RPMI7951 (cell line): ENCODE data around the gene RACGAP1. TPM values are rescaled to one million over a fixed set of nuclear protein-coding genes. Genes with fewer than 3 reads are reported as not detected.
"Not testable (repeated sequence)": the region's sequence is repeated elsewhere in the genome, so short reads cannot be mapped to it uniquely, and the experiment has no call there.

Experiments used
- DNase-seq: peaks from one replicate; pipeline ENCODE4 v3.0.0-alpha.2; 2012; ENCODE audit warnings: low read depth
- total RNA-seq: library from RNA; depleted of rRNA; stranded (reverse); fragments of >200 nt; shearing (Covaris generic); gene quantifications from 2 replicates; pipeline ENCODE4 v1.2.3, GENCODE V29; 2014

Gene RACGAP1
- total RNA-seq, 1 experiment from 2014 or later: 173 TPM

DNA sequence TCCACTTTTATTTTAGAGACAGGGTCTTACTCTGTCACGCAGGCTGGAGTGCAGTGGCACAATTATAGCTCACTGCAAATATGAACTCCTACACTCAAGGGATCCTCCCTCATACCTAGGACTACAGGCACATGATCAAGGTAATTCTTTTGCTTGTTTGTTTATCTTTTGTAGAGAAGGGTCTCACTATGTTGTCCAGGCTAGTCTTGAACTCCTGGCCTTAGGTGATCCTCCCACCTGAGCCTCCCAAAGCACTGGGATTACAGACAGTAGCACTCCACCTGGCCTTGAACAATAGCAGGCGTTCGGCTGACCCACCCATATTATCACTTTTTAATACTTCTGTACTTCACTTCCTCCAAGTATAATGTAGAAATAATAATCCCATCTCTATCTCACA, 1.4 kb upstream of the RACGAP1 start:
- no peak for DNase-seq

DNA sequence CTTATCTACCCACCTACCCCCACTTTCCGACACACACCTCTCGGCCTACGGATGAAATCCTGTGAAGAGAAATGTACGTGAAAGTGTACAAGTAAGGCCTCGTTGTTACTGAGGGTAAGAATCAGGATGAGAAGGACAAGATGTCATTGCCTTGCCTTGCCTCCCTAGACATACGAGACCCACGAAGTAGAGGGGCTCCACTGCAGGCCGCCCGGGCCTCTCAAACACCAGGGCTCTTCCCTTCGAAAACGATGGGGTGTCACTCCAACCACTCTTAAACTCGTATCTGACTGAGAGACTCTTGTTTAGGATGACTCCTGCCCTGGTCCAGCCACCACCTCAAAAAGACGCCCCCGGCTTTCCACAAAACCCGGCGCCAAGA, 498 bp downstream of the RACGAP1 start:
- DNase-seq: peak; percentile 11

GRCh38 chr12:50024227-50024626, 1.1 kb downstream of the RACGAP1 start:
- no peak for DNase-seq

DNA sequence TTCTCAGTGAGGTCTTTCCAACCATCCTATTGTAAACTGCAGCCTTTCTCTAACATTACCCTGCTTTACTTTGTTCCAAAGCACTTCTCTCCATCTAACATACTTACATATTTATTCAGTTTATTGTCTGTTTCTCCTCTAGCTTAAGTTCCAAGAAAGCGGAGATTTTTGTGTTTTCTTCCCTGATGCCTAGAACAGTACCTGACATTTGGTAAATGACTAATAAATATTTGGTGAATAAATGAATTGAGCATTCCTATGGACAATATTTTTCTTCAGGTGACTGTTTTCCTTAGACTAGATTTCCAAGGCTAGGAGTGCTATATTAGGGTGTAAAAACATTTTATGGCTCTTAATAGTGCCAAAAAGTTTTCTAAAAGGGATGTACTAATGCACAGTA, 2.4 kb downstream of the RACGAP1 start:
- DNase-seq: no peak

DNA sequence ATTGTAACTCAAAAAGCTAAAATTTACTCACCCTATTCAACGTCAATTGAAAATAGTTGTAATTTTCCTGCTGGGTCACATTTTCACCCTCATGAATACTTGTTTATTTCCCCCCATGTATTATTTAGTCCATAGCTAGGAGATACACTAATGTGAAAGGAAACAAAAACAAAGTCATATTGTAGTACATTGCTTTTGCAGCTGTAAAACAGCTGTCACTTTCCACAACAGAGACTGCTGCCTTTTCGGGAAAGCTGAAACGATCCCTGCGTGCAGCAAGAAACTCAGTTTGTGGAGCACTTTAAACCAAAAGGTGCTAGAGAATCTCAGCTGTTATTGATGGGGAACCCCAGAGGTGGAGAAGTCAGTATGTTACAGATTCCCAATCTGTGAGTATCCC, 4.3 kb downstream of the RACGAP1 start:
- DNase-seq: no peak

- no peak for DNase-seq
Observed at GRCh38 chr12:50019524-50019923, 5.8 kb downstream of the RACGAP1 start.

DNA sequence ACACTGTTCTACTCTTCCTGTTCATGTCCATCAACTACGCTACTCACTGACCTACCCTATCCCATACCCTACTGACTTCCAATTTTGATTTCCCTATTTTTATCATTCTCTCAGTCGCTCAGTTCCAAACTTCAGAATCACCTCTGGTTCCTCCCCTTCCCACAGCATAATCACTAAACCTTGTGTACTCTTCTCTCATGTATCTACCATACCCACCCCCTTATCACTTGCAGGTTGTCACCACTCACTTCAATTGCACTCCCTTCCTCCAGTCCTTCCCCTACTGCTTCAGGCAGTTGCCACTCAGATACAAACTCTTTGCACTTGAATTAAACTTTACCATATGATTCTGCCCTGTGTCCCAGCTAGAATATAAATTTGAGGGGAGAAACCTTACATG, 6.3 kb downstream of the RACGAP1 start:
- no peak for DNase-seq

DNA sequence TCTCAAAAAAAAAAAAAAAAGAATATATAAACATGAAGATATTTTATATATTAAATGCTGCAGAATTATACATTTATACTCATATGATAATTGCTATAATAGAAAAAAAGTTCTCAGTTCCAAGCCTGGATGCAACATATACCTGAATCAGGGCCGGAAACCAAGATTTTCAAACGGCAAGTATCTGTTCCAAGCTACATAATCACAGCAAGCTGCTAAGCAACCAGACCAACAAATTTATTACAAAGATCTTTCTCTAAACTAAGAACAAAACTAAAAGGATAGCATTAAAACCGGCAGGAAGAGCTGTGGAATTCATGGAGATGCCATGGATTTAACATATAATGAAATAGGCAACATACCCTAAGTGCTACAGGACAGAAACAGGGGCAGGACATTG, 7.1 kb downstream of the RACGAP1 start:
- DNase-seq: no peak

DNA sequence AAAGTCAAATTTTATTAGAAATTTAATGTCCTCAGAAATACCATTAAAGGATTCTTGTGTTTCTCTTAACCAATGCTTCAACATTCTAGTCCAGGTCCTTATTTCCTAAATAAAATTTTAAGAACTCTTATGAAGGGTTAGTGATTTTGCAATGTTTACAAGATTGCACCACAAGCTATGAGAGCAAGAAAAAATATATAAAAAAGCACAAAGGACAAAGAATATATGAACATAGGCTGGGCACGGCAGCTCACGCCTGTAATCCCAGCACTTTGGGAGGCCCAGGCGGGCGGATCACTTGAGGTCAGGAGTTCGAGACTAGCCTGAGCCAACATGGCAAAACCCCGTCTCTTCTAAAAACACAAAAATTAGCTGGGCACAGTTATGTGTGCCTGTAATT, 7.7 kb downstream of the RACGAP1 start:
- no peak for DNase-seq

GRCh38 chr12:50016501-50017475, 8.5 kb downstream of the RACGAP1 start:
- DNase-seq: peak; percentile 63

GRCh38 chr12:50014342-50014741, 11.0 kb downstream of the RACGAP1 start:
- no peak for DNase-seq

DNA sequence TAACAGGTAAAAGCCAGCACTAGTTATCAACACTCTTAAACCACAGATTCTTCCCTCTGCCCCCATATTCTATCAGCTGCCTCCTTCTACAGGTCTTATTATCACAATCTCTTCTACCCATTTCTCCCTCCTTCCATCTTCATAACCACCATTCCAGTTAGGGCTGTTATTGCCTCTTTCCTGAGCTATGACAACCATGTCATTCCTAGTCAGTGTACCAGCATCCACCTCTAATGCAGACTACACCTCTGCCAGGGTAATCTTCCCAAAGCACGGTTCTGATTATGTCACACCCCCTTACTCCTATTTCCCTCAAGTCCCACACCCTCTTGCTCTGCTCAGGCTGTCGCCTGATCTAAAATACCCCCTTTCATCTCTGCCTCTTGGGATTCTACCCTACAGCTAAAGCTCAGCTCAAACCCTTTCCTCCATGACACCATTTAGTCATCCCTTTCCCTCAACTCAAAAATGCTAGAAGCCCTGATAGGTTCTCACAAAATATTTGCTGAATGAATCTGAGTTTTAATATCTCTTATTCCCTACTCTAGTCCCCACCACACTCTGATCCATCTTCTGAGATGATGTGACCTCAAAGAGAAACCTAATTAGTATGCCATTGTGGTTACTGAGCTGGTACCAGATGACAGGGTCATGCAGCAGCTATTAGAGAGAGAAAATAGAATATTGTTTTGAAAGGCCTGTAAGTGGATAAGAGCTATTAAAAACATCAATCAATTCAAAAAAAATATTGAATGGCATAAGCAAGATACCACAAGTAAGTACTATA, 11.7 kb downstream of the RACGAP1 start:
- DNase-seq: no peak

DNA sequence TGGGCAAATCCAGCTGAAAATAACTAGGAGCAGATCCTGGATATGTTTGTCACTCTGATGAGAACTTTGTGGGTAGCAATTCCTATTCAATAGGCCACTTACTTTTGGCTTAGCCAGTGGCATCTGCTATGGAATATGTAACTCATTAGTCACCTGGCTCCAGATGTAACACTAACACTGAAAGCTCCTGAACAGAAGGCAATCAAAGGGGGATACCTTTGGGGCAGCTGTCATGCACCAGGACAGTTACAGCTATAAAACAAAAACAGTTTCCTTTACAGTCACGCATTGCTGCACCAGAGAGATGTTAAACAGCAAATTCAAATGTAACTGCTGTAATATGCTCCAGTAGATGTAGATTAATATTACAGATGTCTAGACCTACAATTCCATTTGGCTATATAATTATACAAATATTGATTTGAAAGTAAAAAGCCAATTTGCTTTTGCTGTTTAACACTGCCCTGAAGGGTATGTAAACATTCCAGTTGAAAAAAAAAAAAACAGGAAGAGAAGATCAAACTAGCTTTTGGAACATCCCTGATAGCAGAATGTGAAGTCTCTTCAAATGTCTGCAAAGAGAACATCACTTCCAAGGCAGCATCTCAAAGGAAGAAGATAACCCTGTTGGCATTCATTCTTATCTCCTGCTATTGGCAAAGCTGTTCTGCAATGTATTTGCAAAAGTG, 18.4 kb downstream of the RACGAP1 start:
- DNase-seq: peak; percentile 22

DNA sequence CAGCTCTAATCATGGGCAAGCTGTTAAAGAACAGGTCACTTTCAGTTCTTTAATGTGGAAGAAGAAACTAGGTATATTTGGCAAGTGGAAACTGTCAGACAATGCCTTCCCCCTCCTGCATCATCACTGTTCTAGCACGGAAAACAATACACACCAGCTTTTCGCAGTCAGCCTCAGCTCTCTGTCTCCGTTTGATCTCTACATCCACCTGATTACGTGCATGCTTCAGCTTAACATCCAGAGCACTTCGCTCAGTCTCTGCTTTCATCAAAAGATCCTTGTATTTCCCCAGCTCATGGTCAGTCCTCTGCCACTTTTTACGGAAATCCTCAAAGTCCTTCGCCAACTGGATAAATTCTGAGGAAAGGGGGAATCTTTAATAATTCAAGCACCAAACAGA, 19.0 kb downstream of the RACGAP1 start:
- no peak for DNase-seq

DNA sequence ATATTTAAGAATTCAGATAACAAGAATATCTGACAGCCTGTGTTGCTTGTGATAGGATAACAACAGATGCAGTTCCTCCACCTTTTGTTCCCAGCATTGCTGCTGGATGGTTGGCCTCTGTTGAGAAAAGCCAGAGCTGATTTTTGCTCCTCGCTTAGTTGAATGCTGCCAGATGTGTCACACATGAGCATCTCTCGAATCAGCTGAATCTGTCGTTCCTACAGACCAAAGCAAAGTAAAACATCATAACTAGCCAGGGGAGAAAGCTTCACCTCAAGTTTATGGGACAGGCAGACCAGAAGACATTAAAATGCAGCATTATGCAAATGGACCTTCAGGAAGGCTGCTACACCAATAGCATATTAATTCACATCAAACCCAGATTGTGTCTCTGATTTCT, 20.1 kb downstream of the RACGAP1 start:
- DNase-seq: no peak

- no peak for DNase-seq
Observed at GRCh38 chr12:50004696-50005095, 20.6 kb downstream of the RACGAP1 start.

- no peak for DNase-seq
Observed at GRCh38 chr12:50003595-50003994, 21.7 kb downstream of the RACGAP1 start.

DNA sequence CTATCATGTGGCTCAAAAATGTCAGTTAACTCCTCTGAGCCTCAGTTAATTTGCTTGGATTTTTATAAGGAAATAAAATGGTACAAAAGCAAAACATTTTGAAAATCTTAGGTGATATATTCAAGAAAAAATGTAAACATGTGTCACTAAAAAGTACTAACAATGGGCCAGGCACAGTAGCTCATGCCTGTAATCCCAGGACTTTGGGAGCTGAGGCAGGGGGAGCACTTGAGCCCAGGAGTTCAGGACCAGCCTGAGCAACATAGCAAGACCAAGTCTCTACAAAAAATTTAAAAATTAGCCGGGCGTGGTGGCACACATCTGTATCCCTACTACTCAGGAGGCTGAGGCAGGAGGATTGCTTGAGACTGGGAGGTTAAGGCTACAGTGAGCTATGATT, 26.8 kb downstream of the RACGAP1 start:
- DNase-seq: no peak

DNA sequence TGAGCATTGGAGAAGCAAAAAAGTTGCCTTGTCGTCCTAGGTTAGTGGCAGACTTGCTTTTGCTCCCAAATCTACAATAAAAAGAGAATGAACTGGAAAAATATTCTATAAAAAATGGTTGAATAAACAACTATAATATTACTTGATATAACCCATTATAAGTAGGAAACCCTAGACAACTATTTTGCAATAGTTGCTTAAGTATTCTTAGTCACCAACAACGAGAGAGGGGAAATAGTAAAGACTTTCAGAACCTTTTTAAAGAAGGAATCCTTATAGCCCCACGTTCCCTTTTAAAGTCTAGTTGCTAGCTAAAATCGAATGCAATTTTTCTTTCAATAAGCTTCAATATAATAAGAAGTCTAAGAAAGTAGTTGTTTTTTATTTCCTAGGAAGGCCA, 35.0 kb downstream of the RACGAP1 start:
- no peak for DNase-seq

DNA sequence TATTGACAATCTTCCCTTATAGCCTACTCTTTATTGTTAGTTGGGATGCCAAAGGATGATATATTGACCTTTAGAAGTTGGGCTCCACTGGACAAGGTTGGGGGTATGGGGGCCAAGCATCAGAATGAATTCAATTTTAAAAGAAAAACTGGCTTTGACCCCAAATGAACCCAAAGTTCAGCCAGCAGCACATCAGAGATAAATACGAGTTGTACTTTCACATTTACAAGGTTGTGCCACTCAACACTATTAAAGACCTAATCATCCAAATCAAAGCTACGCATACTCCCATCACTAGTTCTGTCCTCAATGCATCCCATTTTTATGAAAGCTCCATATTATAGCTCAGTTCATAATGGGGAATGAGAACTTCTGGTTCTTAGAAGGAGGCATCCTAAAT, 35.9 kb downstream of the RACGAP1 start:
- DNase-seq: not testable (repeated sequence)

DNA sequence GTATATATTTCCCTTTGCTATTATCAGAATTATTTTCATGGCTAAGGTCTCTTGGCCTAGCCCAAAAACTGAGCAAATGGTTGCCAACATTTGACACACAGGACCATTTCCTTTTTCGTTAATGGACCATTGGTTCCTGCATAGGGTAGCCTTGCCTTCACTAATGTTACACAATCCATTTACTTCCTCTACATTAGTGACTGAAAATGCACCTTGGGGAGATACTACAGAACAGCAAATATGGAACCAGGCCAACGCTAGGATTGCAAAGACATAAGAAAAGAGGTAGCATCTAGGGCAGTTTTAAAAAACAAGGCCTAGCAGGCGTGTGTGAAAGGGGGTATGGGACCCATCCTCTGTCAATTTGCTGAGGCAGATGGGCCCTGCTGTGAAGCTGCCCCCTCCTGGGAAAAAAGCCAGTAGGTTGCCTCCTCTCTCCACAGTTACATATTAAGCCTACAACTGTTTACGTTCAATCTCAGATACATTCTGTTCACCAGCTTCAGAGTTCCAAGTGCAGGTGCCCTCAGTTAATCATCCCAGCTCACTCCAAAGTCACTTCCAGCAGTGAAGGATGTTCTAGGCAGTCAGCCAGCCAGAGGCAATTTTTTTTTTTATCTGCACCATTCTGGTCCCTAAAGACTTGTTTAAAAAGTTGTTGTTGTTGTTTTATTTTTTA, 37.5 kb downstream of the RACGAP1 start:
- DNase-seq: no peak

GRCh38 chr12:49986476-49986875, 38.8 kb downstream of the RACGAP1 start:
- DNase-seq: not testable (repeated sequence)
